Progenitor cell of endocrine pancreas (in vitro differentiated cells): ENCODE data around the gene MAP3K4. TPM values are rescaled to one million over a fixed set of nuclear protein-coding genes. Genes with fewer than 3 reads are reported as not detected.

Experiments used
- DNase-seq: peaks from one replicate; pipeline ENCODE4 v3.0.0; 2021; ENCODE audit warnings: low spot score; ENCODE audit not compliant: unreplicated experiment
- H3K27ac Mint-ChIP-seq: 2 replicates; pipeline ENCODE4 v1.8.0; 2021; ENCODE audit warnings: mild to moderate bottlenecking, moderate library complexity, mixed read lengths
- H3K27me3 Mint-ChIP-seq: 2 replicates; pipeline ENCODE4 v1.8.0; 2021; ENCODE audit warnings: mixed read lengths
- H3K36me3 Mint-ChIP-seq: 2 replicates; pipeline ENCODE4 v1.8.0; 2022; ENCODE audit warnings: mixed read lengths; ENCODE audit not compliant: insufficient read depth
- H3K4me1 Mint-ChIP-seq: 2 replicates; pipeline ENCODE4 v1.8.0; 2021; ENCODE audit warnings: low read depth, mixed read lengths
- H3K4me3 Mint-ChIP-seq: 2 replicates; pipeline ENCODE4 v1.8.0; 2021; ENCODE audit warnings: low read depth, mild to moderate bottlenecking, moderate library complexity, mixed read lengths
- H3K9me3 Mint-ChIP-seq: 2 replicates; pipeline ENCODE4 v1.8.0; 2021; ENCODE audit warnings: low read depth, mixed read lengths
- total RNA-seq: library from RNA; stranded (reverse); gene quantifications from 2 replicates; pipeline ENCODE4 v1.2.1, GENCODE V29; 2021
- TF ChIP-seq, protein P1 (sequence below): fragments of 200-600 bp; sonication (generic); IDR thresholded peaks from one replicate; pipeline ENCODE4 v1.5.0; 2021; ENCODE audit warnings: antibody characterized with exemption, mild to moderate bottlenecking; ENCODE audit not compliant: unreplicated experiment

MAP3K4 gene
- total RNA-seq, 1 donor from 2014 or later, result 68.1 TPM

DNA sequence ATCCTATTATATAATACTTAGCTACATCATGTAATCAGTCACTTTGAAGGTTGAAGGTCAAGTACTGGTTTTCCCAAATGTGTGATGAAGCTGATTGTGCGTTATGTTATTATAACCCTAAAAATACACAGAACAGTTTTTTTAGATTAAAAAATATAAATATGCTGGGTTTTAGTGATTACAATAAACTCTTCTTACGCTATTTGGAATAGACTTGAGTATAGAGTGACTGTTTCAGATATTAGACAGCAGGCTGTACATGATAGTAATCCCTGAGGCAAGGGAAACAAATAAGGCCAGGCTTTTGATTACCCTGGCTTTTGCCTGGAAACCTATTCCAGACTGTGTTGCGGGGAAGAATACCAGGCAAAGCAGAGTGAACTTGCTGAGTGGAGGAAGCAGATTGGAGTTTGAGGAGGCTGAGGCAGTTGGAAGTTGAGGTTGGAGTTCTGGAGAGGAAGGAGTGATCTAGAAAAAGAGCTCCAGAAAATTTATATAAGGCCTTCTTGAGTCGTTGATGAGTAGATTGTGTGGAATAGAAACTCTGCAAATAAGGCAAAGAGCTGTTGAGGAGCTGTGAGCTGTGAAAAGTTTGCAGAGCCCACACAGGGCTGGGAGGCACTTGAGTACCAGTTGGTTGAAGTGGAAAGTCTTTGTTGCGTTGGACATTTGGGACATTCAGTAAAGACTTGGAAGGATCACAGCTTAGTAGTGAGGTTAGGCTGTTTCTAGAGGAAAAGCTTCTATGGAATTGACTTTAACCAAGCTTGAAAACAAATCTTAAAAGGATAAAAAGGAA lies 26.4 kb downstream of the MAP3K4 start:
- peak overlapping the region; percentile 20 for H3K27ac Mint-ChIP-seq
- H3K9me3 Mint-ChIP-seq, result peaks cover 5% of the 10 kb centered on the region

DNA sequence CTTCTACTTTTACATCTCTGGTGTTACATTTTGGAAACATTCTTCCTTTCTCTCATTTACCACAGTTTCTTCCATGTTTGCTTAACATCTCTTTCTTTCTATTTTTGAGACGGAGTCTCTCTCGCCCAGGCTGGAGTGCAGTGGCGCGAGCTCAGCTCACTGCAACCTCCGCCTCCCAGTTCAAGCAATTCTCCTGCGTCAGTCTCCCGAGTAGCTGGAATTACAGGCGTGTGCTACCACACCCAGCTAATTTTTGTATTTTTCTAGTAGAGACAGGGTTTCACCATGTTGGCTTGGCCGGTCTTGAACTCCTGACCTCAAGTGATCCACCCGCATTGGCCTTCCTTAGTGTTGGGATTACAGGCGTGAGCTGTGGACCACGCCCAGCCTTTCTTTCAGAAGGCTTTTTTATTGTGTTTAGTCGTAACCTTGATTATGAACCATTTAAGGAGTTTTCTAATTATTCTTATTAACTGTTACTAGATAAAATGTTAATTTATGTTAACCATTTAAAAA lies 27.8 kb downstream of the MAP3K4 start:
- DNase-seq, result no peak
- peaks cover 4% of the 10 kb centered on the region for H3K36me3 Mint-ChIP-seq
- no peak overlapping the region for H3K4me3 Mint-ChIP-seq
- TF ChIP-seq, protein P1, sequence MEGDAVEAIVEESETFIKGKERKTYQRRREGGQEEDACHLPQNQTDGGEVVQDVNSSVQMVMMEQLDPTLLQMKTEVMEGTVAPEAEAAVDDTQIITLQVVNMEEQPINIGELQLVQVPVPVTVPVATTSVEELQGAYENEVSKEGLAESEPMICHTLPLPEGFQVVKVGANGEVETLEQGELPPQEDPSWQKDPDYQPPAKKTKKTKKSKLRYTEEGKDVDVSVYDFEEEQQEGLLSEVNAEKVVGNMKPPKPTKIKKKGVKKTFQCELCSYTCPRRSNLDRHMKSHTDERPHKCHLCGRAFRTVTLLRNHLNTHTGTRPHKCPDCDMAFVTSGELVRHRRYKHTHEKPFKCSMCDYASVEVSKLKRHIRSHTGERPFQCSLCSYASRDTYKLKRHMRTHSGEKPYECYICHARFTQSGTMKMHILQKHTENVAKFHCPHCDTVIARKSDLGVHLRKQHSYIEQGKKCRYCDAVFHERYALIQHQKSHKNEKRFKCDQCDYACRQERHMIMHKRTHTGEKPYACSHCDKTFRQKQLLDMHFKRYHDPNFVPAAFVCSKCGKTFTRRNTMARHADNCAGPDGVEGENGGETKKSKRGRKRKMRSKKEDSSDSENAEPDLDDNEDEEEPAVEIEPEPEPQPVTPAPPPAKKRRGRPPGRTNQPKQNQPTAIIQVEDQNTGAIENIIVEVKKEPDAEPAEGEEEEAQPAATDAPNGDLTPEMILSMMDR, result no peak
- no peaks in the 10 kb centered on the region for H3K27me3 Mint-ChIP-seq
- H3K4me1 Mint-ChIP-seq, result peaks cover 2% of the 10 kb centered on the region
- H3K9me3 Mint-ChIP-seq, result peaks cover 5% of the 10 kb centered on the region
- H3K27ac Mint-ChIP-seq, result no peak overlapping the region

More for the DNA sequence above, 26.4 kb downstream of the MAP3K4 start:
- DNase-seq, result no peak
- TF ChIP-seq, protein P1, result no peak
- no peaks in the 10 kb centered on the region for H3K27me3 Mint-ChIP-seq
- peaks cover 4% of the 10 kb centered on the region for H3K36me3 Mint-ChIP-seq
- H3K4me3 Mint-ChIP-seq, result no peak overlapping the region
- peaks cover 2% of the 10 kb centered on the region for H3K4me1 Mint-ChIP-seq

DNA sequence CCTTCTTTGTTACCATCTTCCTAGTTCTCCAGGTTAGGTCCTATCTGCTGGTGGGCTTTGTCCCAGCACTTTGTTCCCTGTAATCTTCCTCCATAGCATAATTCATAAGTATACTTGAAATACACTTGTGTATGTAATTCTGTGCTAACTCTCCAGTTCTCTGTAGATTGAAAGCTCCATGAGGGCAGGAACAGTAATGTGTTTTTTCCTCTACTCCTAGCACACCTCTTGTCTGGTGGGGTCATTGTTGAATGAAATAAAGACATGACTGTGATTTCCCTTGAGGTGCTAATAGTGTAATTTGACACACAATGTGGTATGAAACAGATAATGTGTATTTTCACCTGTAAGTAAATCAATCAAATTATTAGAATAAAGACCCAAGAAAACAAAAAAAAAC lies 30.0 kb downstream of the MAP3K4 start:
- TF ChIP-seq, protein P1, result no peak
- H3K4me1 Mint-ChIP-seq, result peaks cover 2% of the 10 kb centered on the region
- DNase-seq, result no peak
- peaks cover 5% of the 10 kb centered on the region for H3K9me3 Mint-ChIP-seq
- no peak overlapping the region for H3K27ac Mint-ChIP-seq
- H3K27me3 Mint-ChIP-seq, result no peaks in the 10 kb centered on the region
- no peak overlapping the region for H3K4me3 Mint-ChIP-seq
- peaks cover 7% of the 10 kb centered on the region for H3K36me3 Mint-ChIP-seq

DNA sequence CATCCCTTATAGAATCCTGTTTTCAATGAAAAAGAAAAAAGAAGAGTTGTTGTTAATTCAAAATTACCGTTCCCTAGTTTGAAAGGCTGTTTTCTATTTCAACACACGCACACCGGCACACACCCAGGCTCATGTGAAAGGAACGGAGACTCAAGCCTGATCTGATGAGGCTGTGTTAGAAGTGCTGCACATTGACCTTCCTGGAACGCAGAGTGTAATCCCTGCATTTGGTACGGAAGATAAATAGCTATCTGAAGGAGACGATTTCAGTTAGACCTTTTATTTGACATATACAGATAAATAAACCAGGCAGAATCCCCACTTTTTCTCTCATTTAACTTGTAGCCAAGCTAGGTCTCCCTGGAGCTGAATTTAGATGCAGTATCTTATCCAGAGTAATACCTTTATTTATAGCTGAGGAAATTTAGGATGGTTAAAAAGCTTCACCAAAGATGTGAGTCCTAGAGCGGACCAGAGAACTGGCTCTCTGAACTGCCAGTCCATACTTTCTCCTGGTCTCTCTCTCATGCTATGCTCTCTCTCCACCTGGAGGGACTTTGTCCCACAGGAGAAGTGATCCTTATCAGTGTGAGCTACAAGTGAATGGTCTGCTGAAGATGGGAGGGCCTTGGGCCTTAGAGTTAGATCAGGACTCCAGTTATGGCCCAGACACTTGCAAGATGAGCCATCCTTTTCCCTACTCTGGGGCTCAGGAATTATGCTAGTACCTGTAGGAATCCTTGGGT lies 30.6 kb downstream of the MAP3K4 start:
- TF ChIP-seq, protein P1, result no peak
- no peaks in the 10 kb centered on the region for H3K27me3 Mint-ChIP-seq
- peaks cover 5% of the 10 kb centered on the region for H3K9me3 Mint-ChIP-seq
- no peak overlapping the region for H3K4me3 Mint-ChIP-seq
- H3K36me3 Mint-ChIP-seq, result peaks cover 7% of the 10 kb centered on the region
- peaks cover 2% of the 10 kb centered on the region for H3K4me1 Mint-ChIP-seq
- no peak for DNase-seq
- H3K27ac Mint-ChIP-seq, result no peak overlapping the region

DNA sequence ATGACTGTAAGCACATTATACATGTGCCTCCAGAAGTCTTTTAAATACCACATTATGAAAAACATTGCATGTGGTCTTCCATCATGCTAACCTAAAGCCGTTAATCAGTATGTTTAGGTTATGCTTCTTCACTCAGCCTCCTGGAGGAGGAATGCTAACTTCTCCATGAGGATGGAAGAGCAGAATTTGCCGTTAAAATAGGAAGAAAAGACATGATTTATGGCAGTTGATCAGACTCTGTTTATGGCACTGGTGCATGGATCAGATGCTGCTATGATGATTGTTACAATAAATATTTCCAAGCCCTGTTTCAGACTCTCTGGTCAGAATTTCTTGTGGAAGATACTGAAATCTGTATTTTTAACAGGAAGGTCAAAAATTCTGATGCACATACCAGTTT lies 31.7 kb downstream of the MAP3K4 start:
- H3K36me3 Mint-ChIP-seq, result peaks cover 7% of the 10 kb centered on the region
- no peak overlapping the region for H3K4me3 Mint-ChIP-seq
- no peaks in the 10 kb centered on the region for H3K27me3 Mint-ChIP-seq
- DNase-seq, result no peak
- no peaks in the 10 kb centered on the region for H3K4me1 Mint-ChIP-seq
- H3K9me3 Mint-ChIP-seq, result peaks cover 5% of the 10 kb centered on the region
- H3K27ac Mint-ChIP-seq, result no peak overlapping the region
- TF ChIP-seq, protein P1, result no peak
